Type B pancreatic cell (in vitro differentiated cells): Measurements from ENCODE around the gene LORICRIN. TPM values are rescaled to one million over a fixed set of nuclear protein-coding genes. Genes with fewer than 3 reads are reported as not detected.

Source experiments
- DNase-seq: peaks from one replicate; pipeline ENCODE4 v3.0.0; 2021; ENCODE audit warnings: mixed read lengths; ENCODE audit not compliant: unreplicated experiment; ENCODE audit errors: extremely low spot score
- H3K27ac Mint-ChIP-seq: 2 replicates; pipeline ENCODE4 v1.8.0; 2021; ENCODE audit warnings: mild to moderate bottlenecking, mixed read lengths
- H3K27me3 Mint-ChIP-seq: 2 replicates; pipeline ENCODE4 v1.8.0; 2021; ENCODE audit warnings: mixed read lengths
- H3K36me3 Mint-ChIP-seq: 2 replicates; pipeline ENCODE4 v1.8.0; 2021; ENCODE audit warnings: mixed read lengths
- H3K4me1 Mint-ChIP-seq: one replicate; pipeline ENCODE4 v1.8.0; 2021; ENCODE audit warnings: mixed read lengths; ENCODE audit not compliant: unreplicated experiment
- H3K4me3 Mint-ChIP-seq: 2 replicates; pipeline ENCODE4 v1.8.0; 2021; ENCODE audit warnings: mild to moderate bottlenecking, mixed read lengths
- H3K9me3 Mint-ChIP-seq: 2 replicates; pipeline ENCODE4 v1.8.0; 2021; ENCODE audit warnings: mixed read lengths
- CTCF ChIP-seq: fragments of 200-600 bp; sonication (generic); conservative IDR thresholded peaks from 2 replicates; pipeline ENCODE4 v1.5.0; 2021; ENCODE audit warnings: antibody characterized with exemption, mild to moderate bottlenecking
- total RNA-seq: library from RNA; stranded (reverse); gene quantifications from 2 replicates; pipeline ENCODE4 v1.2.1, GENCODE V29; 2021; ENCODE audit warnings: low replicate concordance

The LORICRIN gene
- total RNA-seq, 1 donor from 2014 or later = not detected

- DNase-seq = no peak
- Mint-ChIP-seq H3K27me3 (peaks cover 53% of the 10 kb centered on the region), H3K36me3 (no peaks in the 10 kb centered on the region), H3K4me3 (no peak overlapping the region), H3K27ac (no peak overlapping the region), H3K9me3 (peaks cover 9% of the 10 kb centered on the region), H3K4me1 (no peaks in the 10 kb centered on the region)
- no peak for TF ChIP-seq CTCF
Observed at GRCh38 chr1:153248176-153248879, 11.2 kb upstream of the LORICRIN start.

- Mint-ChIP-seq H3K36me3 (no peaks in the 10 kb centered on the region), H3K4me3 (no peak overlapping the region), H3K27ac (no peak overlapping the region), H3K27me3 (peaks cover 66% of the 10 kb centered on the region), H3K9me3 (peaks cover 2% of the 10 kb centered on the region), H3K4me1 (no peaks in the 10 kb centered on the region)
- no peak for TF ChIP-seq CTCF
- no peak for DNase-seq
Observed at GRCh38 chr1:153250166-153250565, 9.3 kb upstream of the LORICRIN start.

- no peaks in the 10 kb centered on the region for H3K36me3 Mint-ChIP-seq
- H3K27ac Mint-ChIP-seq = no peak overlapping the region
- H3K9me3 Mint-ChIP-seq = no peaks in the 10 kb centered on the region
- TF ChIP-seq CTCF = no peak
- DNase-seq = no peak
- no peak overlapping the region for H3K4me3 Mint-ChIP-seq
- H3K27me3 Mint-ChIP-seq = peaks cover 71% of the 10 kb centered on the region
- no peaks in the 10 kb centered on the region for H3K4me1 Mint-ChIP-seq
Observed at GRCh38 chr1:153251087-153251486, 8.4 kb upstream of the LORICRIN start.

GRCh38 chr1:153251562-153251961, 7.9 kb upstream of the LORICRIN start:
- Mint-ChIP-seq H3K27me3 (peaks cover 70% of the 10 kb centered on the region), H3K9me3 (no peaks in the 10 kb centered on the region), H3K36me3 (no peaks in the 10 kb centered on the region), H3K4me1 (no peaks in the 10 kb centered on the region), H3K4me3 (no peak overlapping the region), H3K27ac (no peak overlapping the region)
- TF ChIP-seq CTCF = no peak
- no peak for DNase-seq

GRCh38 chr1:153251988-153252387, 7.5 kb upstream of the LORICRIN start:
- TF ChIP-seq CTCF = no peak
- H3K36me3 Mint-ChIP-seq = no peaks in the 10 kb centered on the region
- H3K9me3 Mint-ChIP-seq = no peaks in the 10 kb centered on the region
- H3K27ac Mint-ChIP-seq = no peak overlapping the region
- DNase-seq = no peak
- H3K27me3 Mint-ChIP-seq = peaks cover 67% of the 10 kb centered on the region
- no peaks in the 10 kb centered on the region for H3K4me1 Mint-ChIP-seq
- no peak overlapping the region for H3K4me3 Mint-ChIP-seq
